Measurements from ENCODE around the gene NEXMIF. TPM values are rescaled to one million over a fixed set of nuclear protein-coding genes. Genes with fewer than 3 reads are reported as not detected.
"Not testable (repeated sequence)": the region's sequence is repeated elsewhere in the genome, so short reads cannot be mapped to it uniquely, and the experiment has no call there.

Gene NEXMIF
- total RNA-seq, 2 donors from 2014 or later: 0.24 to 0.65 TPM

GRCh38 chrX:74779175-74779574, 146.1 kb downstream of the NEXMIF start:
- H3K4me1 Mint-ChIP-seq (ENCODE audit: low read depth): no peaks in the 10 kb centered on the region
- no peaks in the 10 kb centered on the region for H3K36me3 Mint-ChIP-seq (ENCODE audit: insufficient read depth in 2 of 2)
- H3K4me3 Mint-ChIP-seq: no peak overlapping the region
- ATAC-seq (replicated peaks in 1 of 2): no peak
- H3K9me3 Mint-ChIP-seq: no peaks in the 10 kb centered on the region
- H3K27ac Mint-ChIP-seq: no peak overlapping the region
- H3K27me3 Mint-ChIP-seq (ENCODE audit: low read depth): peaks cover 18% of the 10 kb centered on the region
- DNase-seq: no peak

DNA sequence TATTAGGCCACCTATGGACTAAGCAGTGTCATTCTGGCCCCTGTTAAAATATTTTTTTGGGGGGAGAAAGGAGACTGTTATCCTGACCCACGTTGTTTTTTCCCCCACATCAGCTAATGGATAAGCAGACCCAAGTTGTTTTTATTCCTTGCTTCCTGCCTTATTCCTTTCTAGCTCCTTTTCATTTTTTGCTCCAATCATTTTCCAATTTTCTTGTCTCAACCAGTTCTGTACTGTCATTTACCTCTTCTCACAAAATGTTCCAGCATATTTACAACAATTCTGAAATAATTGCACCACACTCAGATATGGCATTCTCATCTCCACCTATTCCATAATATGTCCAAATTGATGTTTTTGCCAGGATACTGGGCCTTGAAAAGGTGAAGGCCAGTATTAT, 150.3 kb downstream of the NEXMIF start:
- H3K27ac Mint-ChIP-seq: no peak overlapping the region
- no peaks in the 10 kb centered on the region for H3K9me3 Mint-ChIP-seq
- H3K4me1 Mint-ChIP-seq (ENCODE audit: low read depth): no peaks in the 10 kb centered on the region
- ATAC-seq (replicated peaks in 1 of 2): no peak
- no peak overlapping the region for H3K4me3 Mint-ChIP-seq
- no peak for DNase-seq
- H3K27me3 Mint-ChIP-seq (ENCODE audit: low read depth): peaks cover 18% of the 10 kb centered on the region
- H3K36me3 Mint-ChIP-seq (ENCODE audit: insufficient read depth in 2 of 2): no peaks in the 10 kb centered on the region

DNA sequence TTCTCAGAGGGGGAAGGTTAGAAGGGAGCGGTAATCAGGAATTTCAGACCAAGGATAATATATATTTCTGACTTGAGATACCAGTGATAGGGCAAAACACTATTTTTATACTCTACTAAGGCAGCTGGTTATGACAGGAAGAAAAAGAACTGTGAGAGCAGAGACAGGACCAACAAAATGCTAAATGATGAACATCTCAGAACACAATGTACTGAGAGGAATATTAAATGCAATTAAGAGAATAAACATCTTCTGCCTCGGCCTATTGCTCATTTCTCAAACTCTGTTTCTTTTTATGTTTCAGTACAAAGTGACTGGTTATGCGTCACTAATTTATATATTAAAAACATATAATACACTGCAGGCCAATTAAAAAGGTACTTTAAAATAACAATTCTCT, 188.8 kb downstream of the NEXMIF start:
- Mint-ChIP-seq H3K36me3 (ENCODE audit: insufficient read depth in 2 of 2) (no peaks in the 10 kb centered on the region), H3K4me1 (ENCODE audit: low read depth) (no peaks in the 10 kb centered on the region)

GRCh38 chrX:74705269-74705668, 220.0 kb downstream of the NEXMIF start:
- ATAC-seq (replicated peaks in 1 of 2): no peak
- no peak overlapping the region for H3K27ac Mint-ChIP-seq
- peaks cover 45% of the 10 kb centered on the region for H3K27me3 Mint-ChIP-seq (ENCODE audit: low read depth)
- no peaks in the 10 kb centered on the region for H3K36me3 Mint-ChIP-seq (ENCODE audit: insufficient read depth in 2 of 2)
- no peak for DNase-seq
- peaks cover 0 to 1% of the 10 kb centered on the region in 2 donors for H3K9me3 Mint-ChIP-seq
- H3K4me1 Mint-ChIP-seq (ENCODE audit: low read depth): no peaks in the 10 kb centered on the region
- H3K4me3 Mint-ChIP-seq: no peak overlapping the region

More for the DNA sequence above, 188.8 kb downstream of the NEXMIF start:
- Mint-ChIP-seq H3K4me3 (no peak overlapping the region), H3K27me3 (ENCODE audit: low read depth) (peaks cover 25% of the 10 kb centered on the region), H3K9me3 (no peaks in the 10 kb centered on the region), H3K27ac (no peak overlapping the region)
- DNase-seq: no peak
- ATAC-seq (replicated peaks in 1 of 2): no peak

DNA sequence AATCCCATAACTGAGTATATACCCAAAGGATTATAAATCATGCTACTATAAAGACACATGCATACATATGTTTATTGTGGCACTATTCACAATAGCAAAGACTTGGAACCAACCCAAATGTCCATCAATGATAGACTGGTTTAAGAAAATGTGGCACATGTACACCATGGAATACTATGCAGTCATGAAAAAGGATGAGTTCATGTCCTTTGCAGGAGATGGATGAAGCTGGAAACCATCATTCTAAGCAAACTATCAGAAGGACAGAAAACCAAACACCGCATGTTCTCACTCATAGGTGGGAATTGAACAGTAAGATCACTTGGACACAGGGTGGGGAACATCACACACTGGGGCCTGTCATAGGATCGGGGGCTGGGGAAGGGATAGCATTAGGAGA, 223.9 kb downstream of the NEXMIF start:
- H3K36me3 Mint-ChIP-seq (ENCODE audit: insufficient read depth in 2 of 2); H3K4me1 Mint-ChIP-seq (ENCODE audit: low read depth); H3K4me3 Mint-ChIP-seq; DNase-seq; ATAC-seq (replicated peaks in 1 of 2); H3K9me3 Mint-ChIP-seq; H3K27ac Mint-ChIP-seq: not testable (repeated sequence)
- peaks cover 31% of the 10 kb centered on the region for H3K27me3 Mint-ChIP-seq (ENCODE audit: low read depth)

GRCh38 chrX:74684466-74684865, 240.8 kb downstream of the NEXMIF start:
- Mint-ChIP-seq H3K4me1 (ENCODE audit: low read depth) (no peaks in the 10 kb centered on the region), H3K27ac (no peak overlapping the region), H3K4me3 (no peak overlapping the region), H3K36me3 (ENCODE audit: insufficient read depth in 2 of 2) (no peaks in the 10 kb centered on the region), H3K9me3 (peaks cover 5 to 6% of the 10 kb centered on the region in 2 donors), H3K27me3 (ENCODE audit: low read depth) (peaks cover 9% of the 10 kb centered on the region)
- no peak for ATAC-seq (replicated peaks in 1 of 2)
- no peak for DNase-seq

Other genes with a start within 250 kb of the NEXMIF start
- gene ABCB7, start 230.8 kb upstream of the NEXMIF start, total RNA-seq: 10 to 100 TPM; 44.0 to 53.2 TPM

Measured in activated T-cell treated with anti-CD3 and anti-CD28 coated beads, Interleukin-2, amount 50 U/mL, for 72 hours (primary cell).